Loucy (cell line): Measurements from ENCODE around the gene SNX10.

Experiments used
- CTCF ChIP-seq: fragments of 200-600 bp; sonication (generic); conservative IDR thresholded peaks from 2 replicates; pipeline ENCODE4 v1.5.1; 2014; ENCODE audit warnings: mild to moderate bottlenecking, antibody characterized with exemption, low read length
- EZH2phosphoT487 ChIP-seq: fragments of 200-600 bp; IDR thresholded peaks from 2 replicates; pipeline ENCODE4 v1.6.1; 2018; ENCODE audit warnings: antibody characterized with exemption, mild to moderate bottlenecking, moderate library complexity, borderline replicate concordance

- no peak for TF ChIP-seq CTCF
- no peak for TF ChIP-seq EZH2phosphoT487
These were observed 45.7 kb downstream of the SNX10 start for GRCh38 chr7:26337232-26337865.
